AG10803 (cell line): ENCODE measurements around the gene SPATA46.

Source experiments
- DNase-seq: peaks from one replicate; pipeline ENCODE4 v3.0.0; 2010; ENCODE audit warnings: low read depth
- H3K4me3 ChIP-seq: 2 replicates; pipeline ENCODE4 v1.5.1; 2011; ENCODE audit warnings: mild to moderate bottlenecking, low read length, control low read depth
- CTCF ChIP-seq: conservative IDR thresholded peaks from 2 replicates; pipeline ENCODE4 v1.5.1; 2011; ENCODE audit warnings: mild to moderate bottlenecking, low read length, control low read depth, inconsistent platforms

Gene SPATA46

GRCh38 chr1:162381941-162382750 lies 5.5 kb upstream of the SPATA46 start:
- H3K4me3 ChIP-seq, result no peak overlapping the region

GRCh38 chr1:162381383-162381782 lies 4.7 kb upstream of the SPATA46 start, which contains the start of gene C1orf226:
Gene C1orf226 (plus strand): TSS chr1:162381728. CDS start chr1:162381902, 174 bp downstream.
- H3K4me3 ChIP-seq, result no peak within 1 kb of the TSS
- no peak for DNase-seq
- TF ChIP-seq CTCF, result no peak

More at GRCh38 chr1:162381941-162382750, 5.5 kb upstream of the SPATA46 start:
- no peak for DNase-seq
- no peak for TF ChIP-seq CTCF

GRCh38 chr1:162380061-162380846 lies 3.6 kb upstream of the SPATA46 start:
- no peak for DNase-seq
- H3K4me3 ChIP-seq, result no peak overlapping the region
- TF ChIP-seq CTCF, result no peak

GRCh38 chr1:162375463-162375862 lies 1.2 kb downstream of the SPATA46 start:
- no peak for TF ChIP-seq CTCF
- DNase-seq, result no peak
- H3K4me3 ChIP-seq, result no peak overlapping the region

GRCh38 chr1:162374406-162374805 lies 2.2 kb downstream of the SPATA46 start:
- TF ChIP-seq CTCF, result no peak
- H3K4me3 ChIP-seq, result no peak overlapping the region
- no peak for DNase-seq

GRCh38 chr1:162373541-162374260 lies 3.0 kb downstream of the SPATA46 start:
- DNase-seq, result peak; percentile 8

More at GRCh38 chr1:162373541-162374260, 3.0 kb downstream of the SPATA46 start:
- no peak overlapping the region for H3K4me3 ChIP-seq
- TF ChIP-seq CTCF, result no peak
